SU-DHL-6 (cell line): ENCODE measurements around the gene PSMG2.

ENCODE experiments used
- H2AFZ ChIP-seq: fragments of 200-600 bp; sonication (generic); 2 replicates; pipeline ENCODE4 v1.6.1; 2014; ENCODE audit warnings: low read depth, mild to moderate bottlenecking, moderate library complexity, mixed read lengths, antibody characterized with exemption, low read length; ENCODE audit not compliant: severe bottlenecking
- H3F3A ChIP-seq: fragments of 200-600 bp; shearing (Covaris generic); 2 replicates; pipeline ENCODE4 v1.6.0; 2016; ENCODE audit warnings: antibody characterized with exemption, mild to moderate bottlenecking; ENCODE audit not compliant: insufficient read depth
- H3K27ac ChIP-seq: fragments of 200-600 bp; sonication (generic); 2 replicates; pipeline ENCODE4 v1.5.1; 2016; ENCODE audit warnings: low read depth, mild to moderate bottlenecking, low read length, moderate library complexity, mixed read lengths
- H3K27me3 ChIP-seq: fragments of 200-600 bp; sonication (generic), shearing (Covaris generic); 2 replicates; pipeline ENCODE4 v1.6.0; 2014; ENCODE audit warnings: mild to moderate bottlenecking, low read length
- H3K36me3 ChIP-seq: fragments of 200-600 bp; sonication (generic); 2 replicates; pipeline ENCODE4 v1.6.1; 2014; ENCODE audit warnings: mild to moderate bottlenecking, low read length, mixed read lengths
- H3K4me2 ChIP-seq: fragments of 300-600, 200-600 bp; shearing (Covaris generic), sonication (generic); 2 replicates; pipeline ENCODE4 v1.6.0; 2014; ENCODE audit warnings: low read length, low read depth, mild to moderate bottlenecking; ENCODE audit not compliant: poor library complexity, severe bottlenecking
- H3K4me3 ChIP-seq: fragments of 200-600 bp; sonication (generic); 2 replicates; pipeline ENCODE4 v1.5.1; 2014; ENCODE audit warnings: antibody characterized with exemption, low read length, mild to moderate bottlenecking, mixed read lengths; ENCODE audit not compliant: insufficient read depth, poor library complexity, severe bottlenecking
- H3K79me2 ChIP-seq: fragments of 200-600 bp; sonication (generic); 2 replicates; pipeline ENCODE4 v1.6.1; 2014; ENCODE audit warnings: mild to moderate bottlenecking, low read length, moderate library complexity; ENCODE audit not compliant: insufficient read depth
- H3K9ac ChIP-seq: fragments of 200-600 bp; sonication (generic); 2 replicates; pipeline ENCODE4 v1.7.0; 2014; ENCODE audit warnings: mild to moderate bottlenecking, low read length
- H3K9me2 ChIP-seq: fragments of 200-600 bp; sonication (generic); replicated peaks from 2 replicates; pipeline ENCODE4 v1.6.1; 2014; ENCODE audit warnings: low read length; ENCODE audit not compliant: insufficient read depth
- H3K9me3 ChIP-seq: fragments of 200-600 bp; sonication (generic); 2 replicates; pipeline ENCODE4 v1.6.1; 2014; ENCODE audit warnings: low read length, mixed read lengths; ENCODE audit not compliant: insufficient read depth
- H4K20me1 ChIP-seq: fragments of 200-600 bp; sonication (generic); 2 replicates; pipeline ENCODE4 v1.6.1; 2014; ENCODE audit warnings: low read depth, mild to moderate bottlenecking, antibody characterized with exemption, low read length, moderate library complexity, mixed read lengths
- EZH2phosphoT487 ChIP-seq: fragments of 200-600 bp; sonication (generic), shearing (Covaris generic); conservative IDR thresholded peaks from 2 replicates; pipeline ENCODE4 v1.6.1; 2018; ENCODE audit warnings: mild to moderate bottlenecking, antibody characterized with exemption, low read length, moderate library complexity, mixed read lengths
- TF ChIP-seq, protein P1 (sequence below): fragments of 200-600 bp; sonication (generic); IDR thresholded peaks from one replicate; pipeline ENCODE4 v1.5.1; 2017; ENCODE audit warnings: antibody characterized with exemption, mild to moderate bottlenecking, low read length, moderate library complexity; ENCODE audit not compliant: insufficient read depth, poor library complexity, severe bottlenecking

The PSMG2 gene

GRCh38 chr18:12747530-12748315 lies 44.9 kb downstream of the PSMG2 start:
- Histone ChIP-seq H3K9ac (no peak overlapping the region), H2AFZ (no peak overlapping the region), H3K4me2 (no peak overlapping the region), H3K9me2 (no peaks in the 10 kb centered on the region), H3K9me3 (no peaks in the 10 kb centered on the region), H3K79me2 (no peaks in the 10 kb centered on the region), H3K36me3 (no peaks in the 10 kb centered on the region), H3K27ac (no peak overlapping the region), H3F3A (no peaks in the 10 kb centered on the region), H4K20me1 (no peaks in the 10 kb centered on the region), H3K4me3 (no peak overlapping the region), H3K27me3 (no peaks in the 10 kb centered on the region)
- TF ChIP-seq, protein P1, sequence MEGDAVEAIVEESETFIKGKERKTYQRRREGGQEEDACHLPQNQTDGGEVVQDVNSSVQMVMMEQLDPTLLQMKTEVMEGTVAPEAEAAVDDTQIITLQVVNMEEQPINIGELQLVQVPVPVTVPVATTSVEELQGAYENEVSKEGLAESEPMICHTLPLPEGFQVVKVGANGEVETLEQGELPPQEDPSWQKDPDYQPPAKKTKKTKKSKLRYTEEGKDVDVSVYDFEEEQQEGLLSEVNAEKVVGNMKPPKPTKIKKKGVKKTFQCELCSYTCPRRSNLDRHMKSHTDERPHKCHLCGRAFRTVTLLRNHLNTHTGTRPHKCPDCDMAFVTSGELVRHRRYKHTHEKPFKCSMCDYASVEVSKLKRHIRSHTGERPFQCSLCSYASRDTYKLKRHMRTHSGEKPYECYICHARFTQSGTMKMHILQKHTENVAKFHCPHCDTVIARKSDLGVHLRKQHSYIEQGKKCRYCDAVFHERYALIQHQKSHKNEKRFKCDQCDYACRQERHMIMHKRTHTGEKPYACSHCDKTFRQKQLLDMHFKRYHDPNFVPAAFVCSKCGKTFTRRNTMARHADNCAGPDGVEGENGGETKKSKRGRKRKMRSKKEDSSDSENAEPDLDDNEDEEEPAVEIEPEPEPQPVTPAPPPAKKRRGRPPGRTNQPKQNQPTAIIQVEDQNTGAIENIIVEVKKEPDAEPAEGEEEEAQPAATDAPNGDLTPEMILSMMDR, result no peak
- TF ChIP-seq EZH2phosphoT487, result no peak

DNA sequence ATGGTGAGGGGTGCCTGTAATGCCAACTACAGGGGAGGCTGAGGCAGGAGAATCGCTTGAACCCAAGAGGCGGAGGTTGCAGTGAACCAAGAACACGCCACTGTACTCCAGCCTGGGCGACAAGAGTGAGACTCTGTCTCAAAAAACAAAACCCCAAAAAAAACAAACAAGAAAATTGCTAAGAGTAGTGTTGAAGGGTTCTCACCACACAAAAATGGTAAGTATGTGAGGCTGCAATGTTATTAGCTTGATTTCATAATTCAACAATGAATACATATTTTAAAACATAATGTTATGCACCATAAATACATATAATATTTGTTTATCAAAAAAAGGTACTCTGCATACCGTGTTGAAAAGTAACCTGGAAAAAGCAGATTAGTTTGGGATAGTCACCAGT lies 45.8 kb downstream of the PSMG2 start:
- no peak overlapping the region for H3K4me3 ChIP-seq
- H3K9me3 ChIP-seq, result no peaks in the 10 kb centered on the region
- no peaks in the 10 kb centered on the region for H3K36me3 ChIP-seq
- H3K27ac ChIP-seq, result no peak overlapping the region
- no peaks in the 10 kb centered on the region for H3K27me3 ChIP-seq
- H3K4me2 ChIP-seq, result no peak overlapping the region
- H3F3A ChIP-seq, result no peaks in the 10 kb centered on the region
- H4K20me1 ChIP-seq, result no peaks in the 10 kb centered on the region
- TF ChIP-seq EZH2phosphoT487, result no peak
- TF ChIP-seq, protein P1, result no peak
- no peak overlapping the region for H2AFZ ChIP-seq
- no peaks in the 10 kb centered on the region for H3K79me2 ChIP-seq
- H3K9me2 ChIP-seq, result no peaks in the 10 kb centered on the region
- no peak overlapping the region for H3K9ac ChIP-seq

DNA sequence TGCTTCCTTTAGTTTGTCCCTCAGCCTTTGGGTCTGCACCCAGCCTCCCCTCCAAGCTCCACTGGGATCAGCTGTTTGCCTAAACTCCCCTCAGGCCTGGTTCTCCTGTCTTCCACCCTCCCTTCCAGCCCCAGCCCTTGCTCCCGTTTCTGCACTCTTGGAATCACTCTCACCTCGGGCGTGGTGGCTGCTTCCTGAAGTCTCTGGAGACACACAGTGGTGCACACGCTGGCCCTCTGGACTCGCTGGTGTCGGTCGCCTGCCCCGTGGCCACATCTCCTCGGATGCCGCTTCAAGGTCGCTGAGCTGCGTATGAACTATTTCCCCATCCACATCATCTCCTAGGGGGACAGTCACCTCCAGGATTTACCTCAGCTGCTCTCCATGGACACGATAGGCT lies 46.3 kb downstream of the PSMG2 start:
- TF ChIP-seq EZH2phosphoT487, result no peak
- TF ChIP-seq, protein P1, result no peak
- H3K4me2 ChIP-seq, result no peak overlapping the region
- no peaks in the 10 kb centered on the region for H3K9me2 ChIP-seq
- H3K27ac ChIP-seq, result no peak overlapping the region
- no peak overlapping the region for H2AFZ ChIP-seq
- H3F3A ChIP-seq, result no peaks in the 10 kb centered on the region
- H3K9ac ChIP-seq, result no peak overlapping the region
- no peaks in the 10 kb centered on the region for H3K9me3 ChIP-seq
- H3K27me3 ChIP-seq, result no peaks in the 10 kb centered on the region
- H4K20me1 ChIP-seq, result no peaks in the 10 kb centered on the region
- no peaks in the 10 kb centered on the region for H3K79me2 ChIP-seq
- H3K36me3 ChIP-seq, result no peaks in the 10 kb centered on the region
- H3K4me3 ChIP-seq, result no peak overlapping the region
